Erythroblast (primary cell): ENCODE data around the gene MAST4.

ENCODE experiments used
- DNase-seq, 2 experiments: peaks; one replicate each; lab custom pipeline; 2025; lab: John Stamatoyannopoulos, UW
- GATA1 ChIP-seq: IDR thresholded peaks from 2 replicates; pipeline ENCODE4 v1.6.1; 2011; ENCODE audit warnings: low read depth, mild to moderate bottlenecking, control low read depth, low read length, moderate library complexity
- POLR2A ChIP-seq: IDR thresholded peaks from 2 replicates; pipeline ENCODE4 v1.6.1; 2011; ENCODE audit warnings: mild to moderate bottlenecking, low read length

The MAST4 gene

GRCh38 chr5:67090593-67090992 is 494.4 kb downstream of the MAST4 start:
- no peak for TF ChIP-seq POLR2A
- TF ChIP-seq GATA1, result no peak
- no peak for DNase-seq

GRCh38 chr5:67092535-67092934 is 496.3 kb downstream of the MAST4 start:
- no peak for TF ChIP-seq GATA1
- TF ChIP-seq POLR2A, result no peak
- DNase-seq, result no peak

DNA sequence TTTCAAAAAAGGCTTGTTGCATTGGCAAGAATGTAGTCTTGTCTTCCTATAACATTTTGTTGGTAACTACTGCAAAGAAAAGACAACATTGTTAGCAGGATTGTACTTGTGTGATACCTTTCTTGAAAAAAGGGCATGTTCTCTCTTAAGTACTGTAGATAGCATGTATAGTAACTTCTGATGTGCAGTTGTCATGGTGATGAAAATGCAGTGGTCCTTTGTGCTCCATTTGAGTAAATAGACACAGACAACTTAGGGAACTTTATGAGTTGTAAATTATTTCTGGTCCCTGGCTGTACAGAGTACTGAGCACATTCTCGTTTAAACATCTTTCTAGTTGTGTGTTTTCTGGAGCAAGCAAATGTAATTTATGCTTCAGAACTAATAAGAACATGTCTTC is 497.1 kb downstream of the MAST4 start:
- DNase-seq, result no peak
- TF ChIP-seq GATA1 (no peak), POLR2A (no peak)

DNA sequence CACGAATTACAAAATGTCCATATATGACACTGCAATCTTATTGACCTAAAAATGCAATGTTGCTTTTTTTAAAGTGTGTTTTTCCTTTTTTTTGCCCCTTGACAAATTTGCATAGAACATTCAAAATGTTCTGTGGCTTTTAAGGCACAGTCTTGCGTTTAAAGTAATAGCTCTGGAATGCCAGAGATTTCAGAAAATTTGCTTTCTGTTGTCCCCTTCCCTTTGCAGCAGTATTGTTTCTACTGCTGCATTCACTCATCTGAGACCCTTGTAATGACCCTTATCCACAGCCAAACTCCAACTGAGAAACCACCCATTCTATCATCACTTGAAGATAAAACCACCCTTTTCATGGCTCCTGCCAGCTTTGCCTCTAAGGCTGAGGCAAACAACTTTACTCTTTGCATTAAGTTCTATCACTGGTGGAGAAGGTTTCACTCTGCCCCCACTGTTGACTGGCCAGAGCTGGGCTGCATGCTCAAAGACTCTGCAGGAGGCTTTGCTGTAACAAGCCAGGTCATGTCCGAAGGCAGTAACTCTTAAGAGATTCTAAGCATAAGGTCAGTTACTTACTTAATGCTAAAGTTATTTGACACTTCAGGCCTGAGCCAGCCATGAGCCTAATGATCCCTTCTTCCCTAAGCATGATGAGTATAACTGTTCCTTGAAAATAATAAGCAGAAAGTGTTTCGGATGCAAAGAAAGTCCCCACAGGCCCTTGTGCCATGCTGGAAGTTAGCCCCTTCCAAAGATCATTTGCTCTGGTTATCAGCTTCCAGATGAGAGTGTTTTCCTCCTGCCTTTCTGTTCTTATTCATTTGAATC is 498.5 kb downstream of the MAST4 start:
- DNase-seq, result no peak
- no peak for TF ChIP-seq POLR2A

GRCh38 chr5:67095346-67096171 is 499.4 kb downstream of the MAST4 start:
- DNase-seq, result no peak
- TF ChIP-seq GATA1 (no peak), POLR2A (no peak)

DNA sequence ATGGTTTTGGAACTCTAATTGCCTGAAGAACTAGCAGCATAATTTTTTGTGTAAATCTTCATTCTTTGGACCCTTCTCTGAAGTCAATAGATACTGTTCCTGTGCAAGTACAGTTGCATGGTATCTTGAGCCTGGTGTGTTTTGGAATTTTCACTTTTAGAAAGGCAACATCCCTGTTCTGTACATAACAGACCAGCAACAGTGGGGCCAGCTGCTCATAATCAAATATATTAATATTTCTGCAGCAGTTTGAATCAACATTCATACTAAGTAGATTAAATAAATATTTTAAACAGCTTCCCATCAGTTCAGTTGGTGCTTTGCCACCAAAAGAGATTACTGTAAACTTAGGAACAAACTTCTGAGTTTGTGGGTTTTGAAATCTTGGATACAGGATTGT is 502.5 kb downstream of the MAST4 start:
- TF ChIP-seq POLR2A, result no peak
- TF ChIP-seq GATA1, result no peak
- no peak for DNase-seq

DNA sequence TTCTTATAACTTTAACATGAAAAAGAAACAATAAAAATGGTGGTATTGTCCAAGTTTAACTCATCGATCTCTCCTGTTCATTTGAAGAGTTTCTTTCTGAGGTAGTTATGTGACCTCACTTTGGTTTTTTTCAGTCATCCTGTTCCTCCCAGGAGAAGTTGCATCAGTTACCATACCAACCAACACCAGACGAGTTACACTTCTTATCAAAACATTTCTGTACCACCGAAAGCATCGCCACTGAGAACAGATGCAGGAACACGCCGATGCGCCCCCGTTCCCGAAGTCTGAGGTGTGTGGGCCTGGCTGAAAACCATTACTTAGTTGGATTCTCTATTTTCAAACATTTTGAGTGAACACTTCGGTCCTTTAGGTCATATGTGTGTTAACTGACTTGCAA is 504.1 kb downstream of the MAST4 start:
- no peak for DNase-seq
- no peak for TF ChIP-seq POLR2A
- no peak for TF ChIP-seq GATA1

- DNase-seq, result no peak
- TF ChIP-seq GATA1 (no peak), POLR2A (no peak)
Observed at GRCh38 chr5:67102708-67103107, 506.5 kb downstream of the MAST4 start.

GRCh38 chr5:67104859-67105258 is 508.7 kb downstream of the MAST4 start:
- no peak for DNase-seq
- TF ChIP-seq POLR2A (no peak), GATA1 (no peak)

- no peak for DNase-seq
- no peak for TF ChIP-seq GATA1
- no peak for TF ChIP-seq POLR2A
Observed at GRCh38 chr5:67105270-67105669, 509.1 kb downstream of the MAST4 start.

GRCh38 chr5:67106626-67107342 is 510.6 kb downstream of the MAST4 start:
- TF ChIP-seq GATA1 (no peak), POLR2A (no peak)
- DNase-seq, result no peak

DNA sequence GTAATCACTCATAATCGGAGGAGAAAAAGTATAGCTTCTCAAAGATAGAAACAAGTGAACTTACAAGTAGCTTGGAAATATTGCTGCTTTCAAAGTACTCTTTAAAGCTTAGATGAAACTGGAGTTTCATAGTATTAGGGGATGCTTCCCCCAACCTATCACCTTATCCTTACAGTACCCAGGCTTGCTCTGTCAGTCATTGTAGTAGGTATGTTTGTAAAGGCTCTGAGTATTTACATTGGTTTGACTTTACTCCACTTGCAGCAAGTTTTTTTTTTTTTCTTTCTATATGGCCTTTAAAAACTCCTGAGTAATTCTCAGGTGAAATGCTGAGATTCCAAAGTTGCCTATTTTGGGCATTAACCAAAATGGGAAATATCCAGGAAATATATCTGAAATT is 515.6 kb downstream of the MAST4 start:
- TF ChIP-seq GATA1 (no peak), POLR2A (no peak)
- no peak for DNase-seq

DNA sequence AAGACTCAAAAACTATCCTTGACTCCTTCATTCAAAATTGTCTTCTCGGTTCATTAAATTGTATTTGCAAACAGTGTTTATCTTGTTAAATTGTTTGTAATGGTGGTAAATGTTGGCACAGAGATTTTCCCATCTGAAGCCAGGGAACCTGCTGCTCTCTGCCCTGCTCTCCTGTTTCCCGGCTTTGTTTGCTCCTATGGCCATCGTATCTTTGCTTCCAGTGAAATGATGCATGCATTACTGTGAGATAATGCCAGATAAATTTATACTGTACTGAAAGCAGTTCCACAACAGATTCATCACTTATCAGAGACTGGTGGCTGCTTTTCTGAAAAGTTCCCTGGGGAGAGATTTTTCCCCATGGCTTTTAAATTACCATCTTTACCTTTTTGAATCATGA is 519.1 kb downstream of the MAST4 start:
- TF ChIP-seq GATA1 (no peak), POLR2A (no peak)
- no peak for DNase-seq

GRCh38 chr5:67115817-67116216 is 519.6 kb downstream of the MAST4 start:
- no peak for DNase-seq
- TF ChIP-seq GATA1, result no peak
- no peak for TF ChIP-seq POLR2A
